Measurements from ENCODE around the gene RABL6.
"Not testable (repeated sequence)": the region's sequence is repeated elsewhere in the genome, so short reads cannot be mapped to it uniquely, and the experiment has no call there.

Gene RABL6

DNA sequence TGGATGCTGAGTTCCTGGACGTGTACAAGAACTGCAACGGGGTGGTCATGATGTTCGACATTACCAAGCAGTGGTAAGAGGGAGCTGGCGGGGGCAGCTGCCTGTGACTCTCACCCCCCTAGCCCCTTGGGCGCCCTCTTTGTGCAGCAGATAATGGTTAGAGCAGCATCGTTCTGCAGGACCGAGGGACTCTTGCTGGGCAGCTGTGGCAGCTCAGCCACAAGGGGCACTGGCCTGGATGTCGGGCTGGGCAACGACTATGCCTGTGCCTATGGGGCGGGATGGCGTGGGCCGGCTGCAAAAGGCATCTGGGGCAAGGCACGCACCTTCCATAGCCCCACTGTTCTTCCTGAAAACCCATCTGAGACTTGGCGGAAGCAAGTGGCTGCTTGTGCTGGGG is 21.7 kb downstream of the RABL6 start:
- Histone ChIP-seq H3K4me3 (ENCODE audit: low read length) (no peak overlapping the region), H3K9ac (ENCODE audit: low read length) (no peak overlapping the region), H3K27me3 (ENCODE audit: control insufficient read depth, insufficient read depth, low read length) (no peaks in the 10 kb centered on the region), H3K9me3 (ENCODE audit: control insufficient read depth, low read length) (no peaks in the 10 kb centered on the region), H3K4me1 (ENCODE audit: control insufficient read depth, insufficient read depth, low read length) (no peaks in the 10 kb centered on the region), H3K36me3 (ENCODE audit: control insufficient read depth, insufficient read depth, low read length) (peaks cover 16% of the 10 kb centered on the region)

- no peak overlapping the region for H3K9ac ChIP-seq (ENCODE audit: low read length)
- peaks cover 8% of the 10 kb centered on the region for H3K36me3 ChIP-seq (ENCODE audit: control insufficient read depth, insufficient read depth, low read length)
- no peaks in the 10 kb centered on the region for H3K4me1 ChIP-seq (ENCODE audit: control insufficient read depth, insufficient read depth, low read length)
- no peaks in the 10 kb centered on the region for H3K9me3 ChIP-seq (ENCODE audit: control insufficient read depth, low read length)
- H3K4me3 ChIP-seq (ENCODE audit: low read length) = no peak overlapping the region
- no peaks in the 10 kb centered on the region for H3K27me3 ChIP-seq (ENCODE audit: control insufficient read depth, insufficient read depth, low read length)
Observed at GRCh38 chr9:136829981-136830885, 22.5 kb downstream of the RABL6 start.

- Histone ChIP-seq H3K4me1 (ENCODE audit: control insufficient read depth, insufficient read depth, low read length) (no peaks in the 10 kb centered on the region), H3K4me3 (ENCODE audit: low read length) (no peak overlapping the region), H3K36me3 (ENCODE audit: control insufficient read depth, insufficient read depth, low read length) (peaks cover 8% of the 10 kb centered on the region), H3K27me3 (ENCODE audit: control insufficient read depth, insufficient read depth, low read length) (no peaks in the 10 kb centered on the region), H3K9me3 (ENCODE audit: control insufficient read depth, low read length) (no peaks in the 10 kb centered on the region), H3K9ac (ENCODE audit: low read length) (no peak overlapping the region)
Observed at GRCh38 chr9:136831002-136831719, 23.4 kb downstream of the RABL6 start.

- Histone ChIP-seq H3K4me3 (ENCODE audit: low read length) (no peak overlapping the region), H3K27me3 (ENCODE audit: control insufficient read depth, insufficient read depth, low read length) (no peaks in the 10 kb centered on the region), H3K4me1 (ENCODE audit: control insufficient read depth, insufficient read depth, low read length) (no peaks in the 10 kb centered on the region), H3K36me3 (ENCODE audit: control insufficient read depth, insufficient read depth, low read length) (peaks cover 8% of the 10 kb centered on the region), H3K9ac (ENCODE audit: low read length) (no peak overlapping the region), H3K9me3 (ENCODE audit: control insufficient read depth, low read length) (no peaks in the 10 kb centered on the region)
Observed at GRCh38 chr9:136831720-136832104, 24.0 kb downstream of the RABL6 start.

- Histone ChIP-seq H3K9ac (ENCODE audit: low read length) (no peak overlapping the region), H3K4me3 (ENCODE audit: low read length) (no peak overlapping the region), H3K27me3 (ENCODE audit: control insufficient read depth, insufficient read depth, low read length) (no peaks in the 10 kb centered on the region), H3K36me3 (ENCODE audit: control insufficient read depth, insufficient read depth, low read length) (peaks cover 8% of the 10 kb centered on the region), H3K4me1 (ENCODE audit: control insufficient read depth, insufficient read depth, low read length) (no peaks in the 10 kb centered on the region), H3K9me3 (ENCODE audit: control insufficient read depth, low read length) (no peaks in the 10 kb centered on the region)
Observed at GRCh38 chr9:136832581-136832980, 24.8 kb downstream of the RABL6 start.

GRCh38 chr9:136833381-136834048 is 25.8 kb downstream of the RABL6 start:
- H3K9ac ChIP-seq (ENCODE audit: low read length); H3K4me1 ChIP-seq (ENCODE audit: control insufficient read depth, insufficient read depth, low read length); H3K36me3 ChIP-seq (ENCODE audit: control insufficient read depth, insufficient read depth, low read length); H3K27me3 ChIP-seq (ENCODE audit: control insufficient read depth, insufficient read depth, low read length); H3K9me3 ChIP-seq (ENCODE audit: control insufficient read depth, low read length); H3K4me3 ChIP-seq (ENCODE audit: low read length): not testable (repeated sequence)

DNA sequence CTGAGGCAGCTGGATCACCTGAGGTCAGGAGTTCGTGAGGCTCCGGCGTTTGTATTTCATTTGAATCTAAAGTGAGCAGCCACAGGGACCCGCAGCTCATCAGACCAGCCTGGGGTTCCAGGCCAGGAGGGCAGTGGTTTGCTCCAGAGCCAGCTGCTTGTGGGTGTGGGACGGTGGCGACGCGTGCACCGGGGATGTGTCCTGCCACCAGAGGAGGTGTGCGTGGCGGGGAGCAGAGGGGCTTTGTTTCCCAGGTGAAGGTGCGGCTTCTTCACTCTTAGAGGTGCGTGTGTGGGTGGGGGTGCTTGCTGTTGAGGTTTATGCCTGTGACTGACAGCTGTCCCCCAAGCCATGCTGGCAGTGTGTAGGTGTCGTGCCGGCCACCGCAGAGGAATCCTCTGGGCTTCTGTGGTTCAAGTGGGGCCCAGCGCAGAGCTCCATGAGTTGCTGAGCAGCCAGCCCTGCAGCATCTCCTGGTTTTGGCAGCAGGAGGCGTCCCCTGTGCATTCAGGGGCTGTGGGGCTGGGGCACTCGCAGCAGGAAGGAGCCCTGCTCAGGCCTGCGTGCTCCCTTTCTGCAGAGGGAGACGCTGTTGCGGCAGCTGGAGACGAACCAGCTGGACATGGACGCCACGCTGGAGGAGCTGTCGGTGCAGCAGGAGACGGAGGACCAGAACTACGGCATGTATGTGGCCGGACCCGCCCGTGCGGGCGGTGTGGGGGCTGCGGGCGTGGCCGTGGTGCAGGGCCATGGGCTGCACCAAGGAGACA is 27.6 kb downstream of the RABL6 start:
- Histone ChIP-seq H3K9me3 (ENCODE audit: control insufficient read depth, low read length) (no peaks in the 10 kb centered on the region), H3K4me3 (ENCODE audit: low read length) (no peak overlapping the region), H3K36me3 (ENCODE audit: control insufficient read depth, insufficient read depth, low read length) (no peaks in the 10 kb centered on the region), H3K9ac (ENCODE audit: low read length) (no peak overlapping the region), H3K4me1 (ENCODE audit: control insufficient read depth, insufficient read depth, low read length) (peaks cover 2% of the 10 kb centered on the region), H3K27me3 (ENCODE audit: control insufficient read depth, insufficient read depth, low read length) (no peaks in the 10 kb centered on the region)

- Histone ChIP-seq H3K36me3 (ENCODE audit: control insufficient read depth, insufficient read depth, low read length) (no peaks in the 10 kb centered on the region), H3K9ac (ENCODE audit: low read length) (no peak overlapping the region), H3K4me3 (ENCODE audit: low read length) (no peak overlapping the region), H3K4me1 (ENCODE audit: control insufficient read depth, insufficient read depth, low read length) (peaks cover 10% of the 10 kb centered on the region), H3K9me3 (ENCODE audit: control insufficient read depth, low read length) (no peaks in the 10 kb centered on the region), H3K27me3 (ENCODE audit: control insufficient read depth, insufficient read depth, low read length) (no peaks in the 10 kb centered on the region)
Observed at GRCh38 chr9:136835932-136836904, 28.5 kb downstream of the RABL6 start.

- Histone ChIP-seq H3K4me3 (ENCODE audit: low read length) (no peak overlapping the region), H3K36me3 (ENCODE audit: control insufficient read depth, insufficient read depth, low read length) (no peaks in the 10 kb centered on the region), H3K4me1 (ENCODE audit: control insufficient read depth, insufficient read depth, low read length) (peaks cover 21% of the 10 kb centered on the region), H3K9me3 (ENCODE audit: control insufficient read depth, low read length) (no peaks in the 10 kb centered on the region), H3K27me3 (ENCODE audit: control insufficient read depth, insufficient read depth, low read length) (no peaks in the 10 kb centered on the region), H3K9ac (ENCODE audit: low read length) (no peak overlapping the region)
Observed at GRCh38 chr9:136837146-136837855, 29.6 kb downstream of the RABL6 start.

DNA sequence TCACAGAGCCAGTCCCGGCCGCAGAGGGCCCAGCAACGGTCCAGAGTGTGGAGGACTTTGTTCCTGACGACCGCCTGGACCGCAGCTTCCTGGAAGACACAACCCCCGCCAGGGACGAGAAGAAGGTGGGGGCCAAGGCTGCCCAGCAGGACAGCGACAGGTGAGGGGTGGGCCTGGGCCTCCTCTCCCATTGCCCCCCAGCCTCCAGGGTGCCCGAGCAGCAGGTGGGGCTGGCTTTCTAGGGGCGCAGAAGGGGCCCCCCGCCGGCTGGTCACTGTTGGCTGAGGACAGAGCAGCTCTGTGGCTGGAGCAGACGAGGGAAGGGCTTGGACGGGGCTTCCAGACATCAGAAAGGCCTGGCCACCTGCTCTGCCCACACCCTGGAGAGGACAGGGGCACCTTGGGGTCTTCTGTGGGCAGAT is 30.1 kb downstream of the RABL6 start:
- H3K36me3 ChIP-seq (ENCODE audit: control insufficient read depth, insufficient read depth, low read length); H3K9me3 ChIP-seq (ENCODE audit: control insufficient read depth, low read length); H3K27me3 ChIP-seq (ENCODE audit: control insufficient read depth, insufficient read depth, low read length); H3K4me3 ChIP-seq (ENCODE audit: low read length); H3K9ac ChIP-seq (ENCODE audit: low read length): not testable (repeated sequence)
- H3K4me1 ChIP-seq (ENCODE audit: control insufficient read depth, insufficient read depth, low read length) = peaks cover 26% of the 10 kb centered on the region

All from mucosa of stomach (tissue), 1 donor.